Measurements from ENCODE around the gene GBX2. TPM values are rescaled to one million over a fixed set of nuclear protein-coding genes. Genes with fewer than 3 reads are reported as not detected.

GBX2 gene
- total and polyA plus RNA-seq, 12 donors = not detected

GRCh38 chr2:236170590-236171165 is 2.5 kb upstream of the GBX2 start:
- no peaks in the 10 kb centered on the region for H3K9me3 ChIP-seq (replicated peaks in 1 of 3)
- TF ChIP-seq POLR2A (IDR thresholded peaks at IDR 0.05) (no peak), CTCF (IDR thresholded peaks at IDR 0.05) (no peak)
- WGBS, 4 donors = 7 to 15% (median 10%) methylated on average over 18 to 21 of the region's 21 CpGs
- peaks cover 13 to 22% of the 10 kb centered on the region in 2 donors for H3K4me1 ChIP-seq (replicated peaks in 1 of 2)
- H3K27me3 ChIP-seq = peaks cover 88% of the 10 kb centered on the region
- intact Hi-C loops (cut with DNase I) = no loop called here
- no peak overlapping the region for H3K4me3 ChIP-seq
- H3K27ac ChIP-seq = no peak overlapping the region
- no peaks in the 10 kb centered on the region for H3K36me3 ChIP-seq (replicated peaks in 1 of 2)
- DNase-seq = no peak

GRCh38 chr2:236169741-236170589 is 1.8 kb upstream of the GBX2 start:
- H3K4me1 ChIP-seq (replicated peaks in 1 of 2) = peaks cover 13 to 22% of the 10 kb centered on the region in 2 donors
- 6 to 12% (median 7%) methylated on average over 35 to 38 of the region's 38 CpGs for WGBS, 4 donors
- no peaks in the 10 kb centered on the region for H3K9me3 ChIP-seq (replicated peaks in 1 of 3)
- no peak overlapping the region for H3K27ac ChIP-seq
- TF ChIP-seq POLR2A (IDR thresholded peaks at IDR 0.05) (no peak), CTCF (IDR thresholded peaks at IDR 0.05) (no peak)
- H3K4me3 ChIP-seq = no peak overlapping the region
- H3K27me3 ChIP-seq = peaks cover 93% of the 10 kb centered on the region
- no peaks in the 10 kb centered on the region for H3K36me3 ChIP-seq (replicated peaks in 1 of 2)
- DNase-seq = no peak
- intact Hi-C loops (cut with DNase I) = no loop called here

GRCh38 chr2:236169151-236169721 is 1.1 kb upstream of the GBX2 start:
- Histone ChIP-seq H3K4me1 (replicated peaks in 1 of 2) (peaks cover 13 to 28% of the 10 kb centered on the region in 2 donors), H3K9me3 (replicated peaks in 1 of 3) (no peaks in the 10 kb centered on the region), H3K4me3 (no peak overlapping the region), H3K36me3 (replicated peaks in 1 of 2) (no peaks in the 10 kb centered on the region), H3K27ac (no peak overlapping the region), H3K27me3 (peaks cover 97% of the 10 kb centered on the region)
- intact Hi-C loops (cut with DNase I) = no loop called here
- DNase-seq = no peak
- 5 to 12% (median 7%) methylated on average over 36 of the region's 36 CpGs for WGBS, 4 donors
- TF ChIP-seq POLR2A (IDR thresholded peaks at IDR 0.05) = no peak
- no peak for TF ChIP-seq CTCF (IDR thresholded peaks at IDR 0.05)

GRCh38 chr2:236167297-236168109 is 683 bp downstream of the GBX2 start:
- TF ChIP-seq CTCF (IDR thresholded peaks at IDR 0.05) (no peak), POLR2A (IDR thresholded peaks at IDR 0.05) (no peak)
- Histone ChIP-seq H3K27me3 (peaks cover 99% of the 10 kb centered on the region), H3K27ac (no peak overlapping the region), H3K4me1 (replicated peaks in 1 of 2) (peaks cover 13 to 36% of the 10 kb centered on the region in 2 donors), H3K9me3 (replicated peaks in 1 of 3) (no peaks in the 10 kb centered on the region), H3K36me3 (replicated peaks in 1 of 2) (no peaks in the 10 kb centered on the region), H3K4me3 (peak overlapping the region in 1 of 4 donors; percentile 50)
- 1 to 2% methylated on average over 110 to 111 of the region's 112 CpGs; no CpG with 5 or more reads in 2 of the 4 donors for WGBS, 4 donors
- intact Hi-C loops (cut with DNase I) = no loop called here
- no peak for DNase-seq
